Colon (tissue), 2 donors: ENCODE data around the gene KHNYN.
"Not testable (repeated sequence)": the region's sequence is repeated elsewhere in the genome, so short reads cannot be mapped to it uniquely, and the experiment has no call there.

Source experiments
- FAIRE-seq: peaks from 2 replicates; lab custom pipeline; 2012; peaks lifted over from hg19 to GRCh38; lab: Jason Lieb, UNC
- donor health status: control.
- donor health status: control.

KHNYN gene

DNA sequence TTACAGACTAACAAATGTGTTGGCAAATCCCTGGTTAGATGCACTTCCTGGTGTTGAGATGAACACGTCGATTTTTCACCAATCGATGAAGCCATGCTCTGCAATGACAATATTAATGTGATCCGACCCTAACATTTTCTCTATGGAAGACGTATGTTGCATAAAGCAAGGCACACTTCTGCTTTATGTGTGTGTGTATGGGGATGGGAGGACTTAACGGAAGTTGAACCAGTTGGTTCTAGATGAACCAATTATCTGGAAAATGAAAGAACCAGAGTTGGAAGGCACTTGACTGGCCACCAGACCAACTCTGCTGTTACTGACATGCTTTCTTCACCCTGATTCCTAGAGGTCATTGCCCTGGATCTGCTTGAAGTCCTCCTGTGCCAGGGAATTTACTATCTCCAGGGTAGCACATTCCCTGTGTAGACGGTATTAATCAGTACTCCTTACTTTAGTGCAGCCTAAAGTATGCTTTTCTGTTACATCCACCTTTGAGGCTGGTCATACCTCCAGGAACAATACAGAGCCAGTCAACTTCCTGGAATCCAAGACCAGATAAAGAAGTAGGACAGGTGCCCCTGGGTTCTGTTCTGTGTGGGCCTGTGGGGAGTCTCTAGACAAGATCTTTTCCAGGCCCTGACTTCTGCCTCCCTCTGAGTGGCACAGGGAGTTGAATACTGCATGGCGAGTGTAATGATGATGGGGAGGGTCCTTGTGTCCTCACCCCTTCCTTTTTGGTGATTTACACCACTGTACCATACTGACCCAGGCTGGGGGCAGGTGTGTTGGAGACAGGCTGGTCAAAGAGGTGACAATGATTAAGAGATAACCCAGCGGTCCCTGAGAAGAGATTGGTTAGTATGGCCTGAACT, 8.7 kb downstream of the KHNYN start:
- no peak for FAIRE-seq

DNA sequence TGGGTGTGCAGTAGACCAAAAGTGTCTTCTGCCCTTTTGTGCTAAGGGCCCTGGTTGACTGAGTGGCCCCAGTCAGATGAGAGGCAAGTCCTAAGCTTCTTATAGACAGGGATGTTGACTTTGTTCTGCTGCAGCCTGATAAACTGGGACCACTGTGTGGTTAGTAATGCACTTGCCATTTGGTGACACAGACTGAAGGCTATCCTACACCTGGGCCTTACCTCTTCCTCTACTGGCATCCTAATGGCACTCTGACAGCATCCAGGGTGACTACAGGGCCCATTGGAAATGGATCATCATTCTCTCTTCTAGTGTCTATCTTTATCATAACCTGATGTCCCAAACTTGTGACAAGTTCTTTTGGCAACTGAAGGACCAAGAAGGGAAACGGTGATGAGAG, 9.5 kb downstream of the KHNYN start:
- no peak for FAIRE-seq

DNA sequence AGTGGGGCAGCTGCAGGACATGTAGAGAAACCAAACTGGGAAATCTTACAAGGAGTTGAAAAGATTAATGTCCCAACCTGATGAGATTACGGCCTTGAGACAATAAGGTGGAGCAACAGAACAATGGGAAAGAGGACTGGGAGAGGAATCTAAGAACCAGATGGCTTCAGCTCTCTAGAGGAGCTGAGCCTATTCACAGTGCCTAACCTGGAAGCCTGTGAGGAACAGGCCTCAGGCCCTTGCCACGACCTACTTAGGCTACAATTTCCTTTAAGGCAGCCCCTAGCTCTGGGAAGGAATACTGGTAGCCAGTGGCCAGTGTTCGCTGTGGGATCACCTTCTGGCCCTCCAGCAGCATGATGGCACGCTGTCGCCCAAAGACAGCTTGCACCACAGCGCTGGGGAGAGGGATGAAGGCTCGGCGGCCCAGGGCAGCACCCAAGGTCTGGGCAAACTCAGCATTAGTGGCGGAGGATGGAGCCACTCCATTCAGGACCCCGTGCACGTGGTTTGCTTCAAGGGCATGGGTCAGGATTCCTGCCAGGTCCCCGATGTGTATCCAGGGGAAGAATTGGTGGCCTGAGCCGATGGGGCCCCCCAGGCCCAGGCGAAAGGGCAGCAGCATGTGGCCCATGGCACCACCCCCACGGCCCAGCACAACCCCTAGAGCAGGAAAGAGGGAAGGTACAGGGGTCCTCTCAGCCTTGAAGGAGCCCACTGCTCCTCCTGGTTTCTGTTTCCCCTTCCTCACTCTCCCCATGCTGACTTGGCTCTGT, 10.3 kb downstream of the KHNYN start:
- FAIRE-seq, result no peak

DNA sequence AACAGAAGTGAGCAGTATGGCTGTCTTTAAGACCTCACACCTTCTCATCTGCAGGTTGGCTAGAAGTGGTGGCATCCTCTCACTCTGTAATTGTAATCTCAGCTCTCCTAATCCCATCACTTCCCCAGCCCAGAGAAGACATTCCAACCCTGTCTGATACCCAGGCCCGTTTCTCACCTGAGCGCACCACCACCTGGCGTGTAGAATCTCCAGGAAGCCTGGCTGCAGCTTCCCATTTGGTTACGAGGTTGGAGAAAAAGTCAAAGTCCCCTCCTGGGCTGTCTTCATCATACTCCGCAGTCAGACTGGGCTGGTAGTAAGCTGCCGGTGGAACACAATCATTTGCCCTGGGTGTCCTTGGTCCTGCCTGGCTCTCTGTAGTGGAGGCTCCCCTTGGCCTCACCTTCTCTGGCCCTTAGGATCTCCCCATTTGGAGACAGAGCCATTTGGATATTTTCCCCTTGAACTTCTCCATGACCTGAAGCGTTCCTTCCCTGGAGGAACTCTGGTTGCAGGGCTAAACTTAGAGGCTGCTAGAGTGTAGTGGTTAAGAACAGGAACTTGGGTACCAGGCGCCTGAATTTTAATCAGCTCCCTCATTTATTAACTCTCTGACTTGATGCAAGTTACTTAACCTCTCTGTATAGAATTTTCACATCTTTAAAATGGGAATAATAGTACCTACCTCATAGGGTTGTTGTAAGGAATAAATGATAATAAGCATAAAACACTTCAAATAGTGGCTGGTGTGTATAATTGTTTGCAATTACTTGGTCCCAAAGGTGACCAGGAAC, 11.0 kb downstream of the KHNYN start:
- FAIRE-seq, result no peak

DNA sequence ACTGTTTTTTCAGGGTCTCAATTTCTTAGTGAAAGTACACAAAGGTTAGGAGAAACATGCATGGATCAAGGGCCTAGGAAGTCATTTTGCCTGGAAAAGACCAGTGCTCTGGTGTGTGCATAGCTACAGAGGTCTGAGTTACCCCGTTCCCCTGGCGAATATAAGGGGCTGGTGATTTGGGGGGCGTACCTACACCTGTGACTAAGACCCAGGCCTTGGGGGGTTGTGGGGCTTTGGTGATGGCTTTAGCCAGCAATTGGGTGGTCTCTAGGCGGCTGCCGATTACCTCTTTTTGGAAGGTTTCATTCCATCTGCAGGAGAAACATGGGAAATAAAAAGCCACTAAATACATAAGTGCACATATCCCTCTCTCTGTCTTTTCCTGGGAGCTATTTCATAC, 11.7 kb downstream of the KHNYN start:
- FAIRE-seq, result no peak

DNA sequence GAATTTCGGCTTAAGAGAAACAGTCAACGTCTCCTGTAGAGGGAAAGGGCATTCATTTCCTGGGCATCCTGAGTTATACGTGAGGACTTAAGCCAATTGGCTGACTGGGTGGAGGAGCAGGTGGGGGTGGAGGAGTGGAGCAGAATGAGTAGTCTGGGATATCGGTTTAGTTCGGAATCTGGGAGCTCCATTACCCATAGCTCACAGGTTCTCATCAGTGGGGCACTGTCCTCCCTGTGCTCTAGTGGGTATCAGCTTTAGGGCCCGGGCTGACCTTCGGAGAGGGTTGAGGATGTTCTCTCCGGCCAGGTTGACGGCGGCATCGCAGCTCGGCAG, 12.1 kb downstream of the KHNYN start:
- FAIRE-seq, result no peak

DNA sequence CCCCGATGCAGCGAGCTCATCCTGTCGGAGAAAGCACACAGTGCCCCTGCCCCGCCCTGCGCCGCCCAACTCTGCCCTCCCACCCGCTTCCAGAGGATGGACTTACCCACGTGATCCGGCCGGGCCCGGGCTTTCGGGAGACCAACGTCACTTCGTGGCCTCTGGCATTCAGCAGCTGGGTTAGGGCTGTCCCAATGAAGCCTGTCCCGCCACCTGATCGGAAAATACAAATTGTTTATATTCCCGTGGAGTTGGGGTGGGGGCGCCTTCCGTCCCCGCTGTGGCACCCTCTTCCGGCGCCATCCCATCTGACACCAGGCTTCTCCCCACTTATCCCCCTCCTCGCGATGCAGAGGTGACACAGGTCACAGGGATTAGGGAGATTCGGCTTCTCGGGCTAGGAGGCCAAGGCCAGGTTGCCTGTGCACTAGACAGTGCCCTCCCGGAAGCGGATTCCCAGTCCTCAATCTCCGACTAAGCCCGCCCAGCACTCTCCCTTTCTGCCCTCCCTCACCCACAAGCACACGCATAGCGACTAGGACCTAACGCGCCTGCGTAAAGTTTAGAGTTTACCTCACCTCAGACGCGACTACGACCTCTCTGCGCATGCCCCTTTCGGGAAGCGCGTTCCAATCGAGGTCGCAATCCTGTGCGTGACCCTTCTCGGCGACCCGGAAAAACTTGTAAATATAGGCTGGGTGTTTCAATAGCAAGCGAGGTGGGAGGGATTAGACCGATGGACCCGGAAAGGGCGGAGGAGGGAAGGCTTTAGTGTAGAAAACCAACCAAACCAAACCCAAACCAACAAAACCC, 12.7 kb downstream of the KHNYN start, which contains the start of gene SDR39U1:
Gene SDR39U1 (minus strand): TSS at position 537 of the 813 bp plus-strand sequence. CDS start 7 bp downstream, at position 530.
- FAIRE-seq, result no peak

DNA sequence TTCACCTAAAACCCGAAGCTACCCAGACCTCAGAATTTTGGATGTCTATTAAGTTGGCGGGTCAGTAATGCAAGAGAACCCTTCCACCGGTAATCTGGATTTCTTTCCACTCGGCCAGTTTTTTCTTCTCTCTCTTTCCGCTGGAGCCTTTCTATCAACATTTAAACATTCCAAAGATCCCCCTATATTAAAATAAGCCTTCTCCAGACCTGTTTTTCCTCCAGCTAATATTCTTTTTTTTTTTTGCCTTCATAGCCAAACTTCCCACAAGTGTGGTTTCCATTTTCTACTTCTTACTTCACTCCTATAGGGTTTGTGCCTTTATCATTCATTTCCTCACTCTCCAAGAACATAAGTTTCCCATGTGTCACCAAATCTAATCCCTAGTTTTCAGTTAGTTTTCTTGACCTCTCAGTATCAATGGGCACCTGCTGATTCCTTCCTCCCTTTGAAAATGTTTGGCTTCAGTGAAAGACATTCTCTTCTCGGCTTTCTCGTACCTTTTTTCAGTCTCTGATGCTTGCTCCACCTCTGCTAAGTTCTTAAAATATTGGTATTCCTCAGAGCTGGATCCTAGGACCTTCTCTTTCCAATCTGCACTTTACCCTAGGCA, 13.4 kb downstream of the KHNYN start:
- FAIRE-seq, result no peak

DNA sequence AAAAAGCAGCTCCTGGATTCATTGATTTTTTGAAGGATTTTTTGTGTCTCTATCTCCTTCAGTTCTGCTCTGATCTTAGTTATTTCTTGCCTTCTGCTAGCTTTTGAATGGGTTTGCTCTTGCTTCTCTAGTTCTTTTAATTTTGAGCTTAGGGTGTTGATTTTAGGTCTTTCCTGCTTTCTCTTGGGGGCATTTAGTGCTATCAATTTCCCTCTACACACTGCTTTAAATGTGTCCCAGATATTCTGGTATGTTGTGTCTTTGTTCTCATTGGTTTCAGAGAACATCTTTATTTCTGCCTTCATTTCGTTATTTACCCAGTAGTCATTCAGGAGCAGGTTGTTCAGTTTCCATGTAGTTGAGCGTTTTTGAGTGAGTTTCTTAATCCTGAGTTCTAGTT, 21.1 kb downstream of the KHNYN start:
- FAIRE-seq, result not testable (repeated sequence)

DNA sequence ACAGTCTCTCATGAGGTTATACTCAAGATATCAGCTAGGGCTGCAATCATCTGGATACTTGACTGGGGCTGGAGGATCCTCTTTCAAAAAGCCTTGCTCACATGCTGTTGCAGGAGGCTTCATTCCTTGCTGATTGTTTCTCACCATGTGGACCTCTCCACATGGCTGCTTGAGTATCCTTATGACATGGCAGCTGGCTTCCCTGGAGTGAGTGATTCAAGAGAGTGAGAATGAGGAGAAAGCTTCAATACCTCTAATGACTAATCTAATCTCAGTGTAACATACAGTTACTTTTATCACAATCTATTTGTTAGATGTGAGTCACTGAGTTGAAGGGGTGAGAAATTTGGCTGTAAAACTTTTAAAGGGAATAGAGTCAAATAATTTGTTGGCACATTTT, 27.2 kb downstream of the KHNYN start:
- no peak for FAIRE-seq

DNA sequence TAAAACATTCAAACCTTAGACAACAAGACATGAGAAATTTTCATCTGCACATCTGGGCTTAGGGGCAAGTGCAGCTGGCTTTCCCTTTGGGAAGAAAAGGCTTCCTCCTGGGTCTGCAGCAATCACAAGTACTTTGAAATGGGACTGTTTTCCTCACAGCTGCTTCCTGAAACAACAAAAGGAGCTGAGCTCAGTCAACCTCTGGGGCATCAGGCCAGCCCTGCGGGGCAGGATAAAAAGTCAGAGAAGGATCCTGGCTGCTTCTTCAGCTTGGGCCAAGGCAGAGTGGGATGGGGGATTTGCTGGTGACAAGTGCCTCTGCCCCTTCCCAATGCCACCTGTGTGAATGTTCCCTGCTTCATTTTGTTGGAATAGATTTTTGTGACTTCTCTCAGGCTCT, 29.0 kb downstream of the KHNYN start:
- FAIRE-seq, result no peak

DNA sequence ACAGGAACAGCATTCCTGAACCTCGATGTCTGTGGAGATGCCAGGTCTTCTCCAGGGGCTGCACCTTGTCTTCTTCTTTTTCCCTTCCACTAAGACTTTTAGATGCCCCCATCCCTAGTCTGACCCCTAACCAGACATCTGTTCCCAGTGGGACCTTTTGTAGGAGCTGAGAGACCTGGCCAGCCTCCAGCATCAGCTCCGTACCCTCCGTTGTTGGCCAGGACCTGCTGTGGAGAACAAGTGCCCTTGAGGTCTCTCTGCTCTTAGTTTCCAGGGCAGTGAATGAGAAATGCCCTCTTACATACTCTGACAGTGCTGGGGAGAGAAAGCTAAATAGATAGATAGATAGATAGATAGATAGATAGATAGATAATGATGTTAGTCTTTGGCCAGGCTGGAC, 29.6 kb downstream of the KHNYN start:
- FAIRE-seq, result no peak

DNA sequence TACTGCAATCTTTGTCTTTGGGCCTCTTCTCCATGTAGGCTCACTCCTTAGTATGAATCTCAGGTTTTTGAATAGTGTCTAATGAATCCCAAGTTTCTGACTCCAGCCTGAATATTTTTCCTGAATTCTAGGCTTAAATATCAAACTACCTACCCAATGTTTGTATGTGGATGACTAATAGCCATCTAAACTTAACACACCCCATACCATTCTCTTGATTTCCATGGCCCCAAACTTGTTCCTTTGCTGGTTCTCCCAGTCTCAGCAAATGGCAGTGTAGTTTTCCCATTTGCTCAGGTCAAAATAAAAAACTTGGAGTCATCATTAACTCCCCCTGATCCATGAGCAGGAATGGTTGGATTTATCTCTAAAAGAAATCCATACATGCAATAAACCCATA, 31.6 kb downstream of the KHNYN start:
- FAIRE-seq, result no peak

DNA sequence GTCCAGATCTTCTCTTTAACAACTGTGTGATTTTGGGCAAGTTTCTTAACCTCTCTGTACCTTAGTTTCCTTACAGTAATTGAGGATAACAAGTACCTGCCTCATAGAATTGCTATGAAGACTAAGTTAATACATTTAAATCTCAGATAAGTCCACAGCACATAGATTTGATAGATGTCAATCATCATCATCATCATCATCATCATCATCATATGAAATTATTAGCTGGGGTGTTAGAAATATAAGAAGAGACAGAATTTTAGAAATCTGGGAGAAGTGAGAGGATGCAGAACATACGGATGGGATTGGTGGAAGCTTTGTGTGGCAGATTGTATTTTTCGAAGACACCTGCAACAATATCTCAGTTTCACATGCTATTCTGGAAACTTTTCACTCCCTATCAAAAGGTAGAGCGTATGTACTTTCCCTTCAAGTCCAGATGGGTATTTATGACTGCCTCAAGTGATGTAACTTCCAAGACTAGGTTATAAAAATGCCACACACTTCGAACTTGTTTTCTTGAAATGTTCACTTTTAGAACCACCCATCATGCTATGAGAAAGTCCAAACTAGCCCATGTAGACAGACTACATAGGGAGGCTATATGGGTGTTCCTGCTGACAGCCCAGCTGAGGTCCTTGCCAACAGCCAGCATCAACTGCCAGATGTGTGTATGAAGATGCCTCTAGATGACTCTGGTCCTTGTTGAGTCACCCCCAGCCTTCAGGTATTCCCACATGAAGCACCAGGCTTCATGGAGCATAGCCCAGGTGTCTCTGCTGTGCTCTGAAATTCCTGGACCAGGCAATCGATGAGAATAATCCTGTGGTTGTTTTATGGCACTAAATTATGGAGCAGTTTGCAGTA, 33.5 kb downstream of the KHNYN start:
- no peak for FAIRE-seq

DNA sequence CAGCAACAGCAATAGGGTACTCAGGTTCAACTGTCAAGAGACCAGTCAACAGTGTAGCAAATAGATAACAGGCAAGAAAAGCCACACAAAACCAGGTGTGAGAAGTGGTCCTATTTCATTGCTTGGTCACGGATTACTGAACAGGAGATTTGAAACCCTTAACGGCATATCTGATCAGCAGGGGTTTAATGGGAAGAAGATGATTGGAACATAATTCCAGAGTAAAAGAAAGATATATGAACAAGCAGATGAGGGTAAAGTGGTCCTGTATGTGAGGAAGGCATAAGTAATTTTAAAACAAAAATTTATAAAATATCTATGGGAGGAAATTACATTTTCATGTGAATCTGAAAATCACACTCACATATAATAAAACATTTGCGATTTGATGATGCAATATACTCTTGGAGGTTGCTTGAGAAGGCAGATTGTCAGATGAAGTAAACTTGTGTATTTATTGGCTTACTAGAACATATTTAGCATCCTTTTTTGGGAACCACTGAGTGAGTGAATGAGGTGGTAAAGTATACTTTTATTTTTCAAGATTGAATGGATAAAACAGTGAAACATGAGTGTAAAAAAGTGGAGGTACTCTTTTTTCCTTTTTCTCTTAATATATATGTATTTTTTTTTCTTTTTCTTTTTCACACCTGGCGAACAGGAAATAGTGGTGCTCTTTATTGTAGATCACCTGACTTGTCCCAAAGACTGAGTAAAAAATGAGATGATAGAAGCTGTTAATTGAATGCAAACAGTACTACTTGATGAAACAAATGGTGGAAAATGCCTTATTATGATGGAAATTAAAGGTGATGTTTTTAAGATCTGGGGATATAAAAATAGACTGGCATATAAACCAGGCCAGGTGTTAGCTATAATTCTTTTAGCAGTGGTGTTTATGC, 34.4 kb downstream of the KHNYN start:
- FAIRE-seq, result no peak

DNA sequence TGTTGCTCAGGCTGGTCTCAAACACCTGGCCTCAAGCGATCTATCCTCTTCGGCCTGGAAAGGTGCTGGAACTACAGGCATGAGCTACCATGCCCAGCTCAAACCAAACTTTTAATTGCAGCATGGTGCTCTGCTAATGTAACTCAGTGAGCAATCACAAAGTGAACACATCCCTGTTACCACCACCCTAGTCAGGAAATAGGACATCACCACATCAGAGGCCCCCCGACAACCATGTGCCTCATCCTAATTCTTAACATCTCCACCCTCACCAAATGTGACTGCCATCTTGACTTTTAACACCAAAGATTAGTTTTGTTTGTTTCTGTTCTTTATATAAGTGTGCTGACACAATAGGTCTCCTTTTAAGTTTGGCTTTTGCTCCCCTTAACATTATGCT, 35.6 kb downstream of the KHNYN start:
- FAIRE-seq, result no peak

DNA sequence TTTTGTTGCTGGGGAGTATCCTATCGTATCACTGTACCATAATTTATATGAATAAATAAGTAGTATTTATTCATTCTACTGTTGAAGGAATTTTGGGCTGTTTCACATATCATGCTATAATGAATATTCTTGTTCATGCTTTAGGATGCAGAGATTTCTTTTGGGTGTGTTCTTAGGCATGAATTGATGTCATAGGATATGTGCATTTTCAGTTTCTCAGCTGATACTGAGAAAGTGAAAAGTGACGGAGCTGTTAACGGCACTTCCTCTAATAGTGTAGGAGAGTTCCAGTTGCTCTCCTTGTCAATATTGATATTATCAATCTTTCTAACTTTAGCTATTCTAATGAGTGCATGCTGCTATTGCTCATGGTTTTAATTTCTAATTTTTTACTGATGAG, 36.1 kb downstream of the KHNYN start:
- no peak for FAIRE-seq

DNA sequence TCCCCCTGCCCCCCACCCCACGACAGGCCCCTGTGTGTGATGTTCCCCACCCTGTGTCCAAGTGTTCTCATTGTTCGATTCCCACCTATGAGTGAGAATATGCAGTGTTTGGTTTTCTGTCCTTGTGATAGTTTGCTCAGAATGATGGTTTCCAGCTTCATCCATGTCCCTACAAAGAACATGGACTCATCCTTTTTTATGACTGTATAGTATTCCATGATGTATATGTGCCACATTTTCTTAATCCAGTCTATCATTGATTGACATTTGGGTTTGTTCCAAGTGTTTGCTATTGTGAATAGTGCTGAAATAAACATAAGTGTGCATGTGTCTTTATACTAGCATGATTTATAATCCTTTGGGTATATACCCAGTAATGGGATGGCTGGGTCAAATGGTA, 40.7 kb downstream of the KHNYN start:
- not testable (repeated sequence) for FAIRE-seq

DNA sequence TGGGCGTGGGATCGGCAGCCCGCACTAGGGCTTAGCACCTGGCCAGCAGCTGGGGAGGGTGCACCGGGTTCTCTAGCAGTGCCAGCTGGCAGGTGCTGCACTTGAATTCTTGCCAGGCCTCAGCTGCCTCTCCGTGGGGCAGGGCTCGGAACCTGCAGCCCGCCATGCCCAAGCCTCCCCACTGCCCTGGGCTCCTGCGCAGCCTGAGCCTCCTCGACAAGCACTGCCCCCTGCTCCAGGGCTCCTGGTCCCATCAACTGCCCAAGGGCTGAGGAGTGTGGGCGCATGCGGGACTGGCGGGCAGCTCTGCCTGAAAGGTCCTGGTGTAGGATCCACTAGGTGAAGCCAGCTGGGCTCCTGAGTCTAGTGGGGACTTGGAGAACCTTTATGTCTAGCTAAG, 43.5 kb downstream of the KHNYN start:
- FAIRE-seq, result no peak
